PFSK-1 (cell line): ENCODE measurements around the gene GTPBP2.

ENCODE experiments used
- FOXP2 ChIP-seq: optimal IDR thresholded peaks from 2 replicates; pipeline ENCODE3; 2011; ENCODE audit warnings: borderline replicate concordance, control low read depth, inconsistent platforms; ENCODE audit not compliant: insufficient read depth; ENCODE audit errors: extremely low read length, extremely low read depth
- POLR2AphosphoS5 ChIP-seq: IDR thresholded peaks from 2 replicates; pipeline ENCODE4 v1.6.1; 2012; ENCODE audit warnings: low read depth, mild to moderate bottlenecking, control low read depth, low read length, moderate library complexity
- REST ChIP-seq, 2 experiments: IDR thresholded peaks; 2 replicates each; pipeline versions ENCODE4 v1.6.1 to v1.8.0; 2011 to 2012; ENCODE audit warnings: low read depth in 2 of 2, low read length in 2 of 2, control low read depth in 1 of 2, inconsistent platforms in 1 of 2, mild to moderate bottlenecking in 1 of 2, moderate library complexity in 1 of 2; ENCODE audit not compliant: insufficient read depth in 1 of 2
- SIN3A ChIP-seq: IDR thresholded peaks from 2 replicates; pipeline ENCODE4 v1.6.1; 2012; ENCODE audit warnings: mild to moderate bottlenecking, low read length, moderate library complexity, borderline replicate concordance; ENCODE audit not compliant: insufficient read depth
- TAF1 ChIP-seq: IDR thresholded peaks from 2 replicates; pipeline ENCODE4 v1.6.1; 2012; ENCODE audit warnings: low read length, control low read depth, borderline replicate concordance; ENCODE audit not compliant: insufficient read depth

GTPBP2 gene

GRCh38 chr6:43613721-43614395, 15.2 kb downstream of the GTPBP2 start:
- TF ChIP-seq TAF1 (no peak), FOXP2 (no peak), SIN3A (no peak), REST (IDR thresholded peaks at IDR 0.05; ENCODE audit: insufficient read depth in 1 of 2, low read depth in 2 of 2, low read length in 2 of 2) (no peak), POLR2AphosphoS5 (no peak)

GRCh38 chr6:43610431-43610830, 18.6 kb downstream of the GTPBP2 start:
- no peak for TF ChIP-seq FOXP2
- no peak for TF ChIP-seq POLR2AphosphoS5
- no peak for TF ChIP-seq SIN3A
- TF ChIP-seq REST (IDR thresholded peaks at IDR 0.05; ENCODE audit: insufficient read depth in 1 of 2, low read depth in 2 of 2, low read length in 2 of 2) = no peak
- TF ChIP-seq TAF1 = no peak

GRCh38 chr6:43609402-43609801, 19.7 kb downstream of the GTPBP2 start:
- TF ChIP-seq POLR2AphosphoS5 (no peak), FOXP2 (no peak), TAF1 (no peak), SIN3A (no peak), REST (IDR thresholded peaks at IDR 0.05; ENCODE audit: insufficient read depth in 1 of 2, low read depth in 2 of 2, low read length in 2 of 2) (no peak)

GRCh38 chr6:43608807-43609206, 20.3 kb downstream of the GTPBP2 start:
- TF ChIP-seq FOXP2 (no peak), TAF1 (no peak), REST (IDR thresholded peaks at IDR 0.05; ENCODE audit: insufficient read depth in 1 of 2, low read depth in 2 of 2, low read length in 2 of 2) (no peak), POLR2AphosphoS5 (no peak), SIN3A (no peak)

GRCh38 chr6:43608310-43608763, 20.7 kb downstream of the GTPBP2 start:
- TF ChIP-seq FOXP2 (no peak), TAF1 (no peak), SIN3A (no peak), POLR2AphosphoS5 (no peak), REST (IDR thresholded peaks at IDR 0.05; ENCODE audit: insufficient read depth in 1 of 2, low read depth in 2 of 2, low read length in 2 of 2) (no peak)
